Testis (tissue), 2 donors: ENCODE results near the gene CLEC2L.

Source experiments
- POLR2A ChIP-seq: fragments of 450-650 bp; IDR thresholded peaks from one replicate; pipeline ENCODE4 v1.6.1; 2017; ENCODE audit warnings: antibody characterized with exemption, mild to moderate bottlenecking, moderate library complexity
- TF ChIP-seq, protein P1 (sequence below), 3 experiments: fragments of 450-650 bp in 2 of 3; fragments of 200-600 bp in 1 of 3; sonication (generic) in 1 of 3; IDR thresholded peaks; one replicate each; pipeline ENCODE4 v1.5.1; 2016 to 2019; ENCODE audit warnings: antibody characterized with exemption in 3 of 3, mild to moderate bottlenecking in 2 of 3, moderate library complexity in 1 of 3

DNA sequence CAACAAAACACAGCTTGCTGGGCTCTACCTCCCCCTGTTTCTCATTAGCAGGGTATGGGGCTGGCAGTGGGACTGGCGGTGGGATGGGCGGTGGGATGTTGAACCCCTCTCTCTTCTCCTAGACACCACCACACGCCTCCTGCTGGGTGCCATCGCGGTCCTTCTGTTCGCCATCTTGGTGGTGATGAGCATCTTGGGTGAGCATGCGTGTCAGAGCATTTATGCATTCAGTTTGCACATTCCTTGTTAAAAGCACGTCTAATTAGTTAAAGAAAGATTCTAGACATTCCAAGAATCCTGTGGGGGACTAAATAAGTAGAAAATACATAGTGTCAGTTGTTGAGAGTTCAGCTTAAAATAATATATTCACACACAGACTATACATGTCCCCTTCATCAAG, 12.7 kb downstream of the CLEC2L start:
- TF ChIP-seq, protein P1, sequence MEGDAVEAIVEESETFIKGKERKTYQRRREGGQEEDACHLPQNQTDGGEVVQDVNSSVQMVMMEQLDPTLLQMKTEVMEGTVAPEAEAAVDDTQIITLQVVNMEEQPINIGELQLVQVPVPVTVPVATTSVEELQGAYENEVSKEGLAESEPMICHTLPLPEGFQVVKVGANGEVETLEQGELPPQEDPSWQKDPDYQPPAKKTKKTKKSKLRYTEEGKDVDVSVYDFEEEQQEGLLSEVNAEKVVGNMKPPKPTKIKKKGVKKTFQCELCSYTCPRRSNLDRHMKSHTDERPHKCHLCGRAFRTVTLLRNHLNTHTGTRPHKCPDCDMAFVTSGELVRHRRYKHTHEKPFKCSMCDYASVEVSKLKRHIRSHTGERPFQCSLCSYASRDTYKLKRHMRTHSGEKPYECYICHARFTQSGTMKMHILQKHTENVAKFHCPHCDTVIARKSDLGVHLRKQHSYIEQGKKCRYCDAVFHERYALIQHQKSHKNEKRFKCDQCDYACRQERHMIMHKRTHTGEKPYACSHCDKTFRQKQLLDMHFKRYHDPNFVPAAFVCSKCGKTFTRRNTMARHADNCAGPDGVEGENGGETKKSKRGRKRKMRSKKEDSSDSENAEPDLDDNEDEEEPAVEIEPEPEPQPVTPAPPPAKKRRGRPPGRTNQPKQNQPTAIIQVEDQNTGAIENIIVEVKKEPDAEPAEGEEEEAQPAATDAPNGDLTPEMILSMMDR (IDR thresholded peaks at IDR 0.05) = no peak
- no peak for TF ChIP-seq POLR2A
